DMS53 (cell line): ENCODE data around the gene ZBTB1.
A peak's percentile ranks its signal among the peaks of the same experiment; 100 is the strongest.

Experiments used
- DNase-seq: peaks from one replicate; lab custom pipeline; 2025; lab: John Stamatoyannopoulos, UW

ZBTB1 gene, protein sequence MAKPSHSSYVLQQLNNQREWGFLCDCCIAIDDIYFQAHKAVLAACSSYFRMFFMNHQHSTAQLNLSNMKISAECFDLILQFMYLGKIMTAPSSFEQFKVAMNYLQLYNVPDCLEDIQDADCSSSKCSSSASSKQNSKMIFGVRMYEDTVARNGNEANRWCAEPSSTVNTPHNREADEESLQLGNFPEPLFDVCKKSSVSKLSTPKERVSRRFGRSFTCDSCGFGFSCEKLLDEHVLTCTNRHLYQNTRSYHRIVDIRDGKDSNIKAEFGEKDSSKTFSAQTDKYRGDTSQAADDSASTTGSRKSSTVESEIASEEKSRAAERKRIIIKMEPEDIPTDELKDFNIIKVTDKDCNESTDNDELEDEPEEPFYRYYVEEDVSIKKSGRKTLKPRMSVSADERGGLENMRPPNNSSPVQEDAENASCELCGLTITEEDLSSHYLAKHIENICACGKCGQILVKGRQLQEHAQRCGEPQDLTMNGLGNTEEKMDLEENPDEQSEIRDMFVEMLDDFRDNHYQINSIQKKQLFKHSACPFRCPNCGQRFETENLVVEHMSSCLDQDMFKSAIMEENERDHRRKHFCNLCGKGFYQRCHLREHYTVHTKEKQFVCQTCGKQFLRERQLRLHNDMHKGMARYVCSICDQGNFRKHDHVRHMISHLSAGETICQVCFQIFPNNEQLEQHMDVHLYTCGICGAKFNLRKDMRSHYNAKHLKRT

DNA sequence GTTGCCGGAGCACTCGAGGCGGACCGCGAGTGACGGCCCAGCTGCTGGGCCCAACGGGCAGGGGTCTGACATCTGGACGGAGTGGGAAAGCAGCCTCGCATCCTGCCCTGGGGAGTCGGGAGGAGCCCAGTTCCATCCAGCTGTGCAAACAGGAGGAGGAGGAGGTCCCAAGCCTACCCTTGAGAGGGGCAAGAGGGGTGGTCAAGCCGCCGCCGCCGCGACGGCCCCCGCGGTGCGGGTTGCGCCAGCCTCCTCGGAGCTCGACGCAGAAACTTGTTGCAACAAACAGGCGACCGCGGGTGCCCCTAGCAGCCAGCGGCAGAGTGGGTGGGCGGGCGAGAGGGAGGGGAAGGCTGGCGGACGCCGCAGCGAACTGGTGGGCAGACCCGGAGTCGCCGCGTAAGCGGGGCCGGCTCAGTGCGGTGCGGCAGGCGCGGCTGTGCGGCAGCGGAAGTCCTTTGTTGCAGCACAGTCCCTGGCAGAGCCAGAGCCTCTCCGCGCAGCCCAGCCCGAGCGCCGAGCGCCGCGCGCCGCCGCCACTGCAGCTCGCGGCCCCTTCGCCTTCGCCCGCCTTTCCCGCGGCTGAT lies at the start of gene ZBTB1:
Gene ZBTB1, plus strand, starts transcription at position 461 of the 587 bp plus-strand sequence. CDS start 16,735 bp downstream, outside the sequence.
- peak; percentile 94 for DNase-seq

DNA sequence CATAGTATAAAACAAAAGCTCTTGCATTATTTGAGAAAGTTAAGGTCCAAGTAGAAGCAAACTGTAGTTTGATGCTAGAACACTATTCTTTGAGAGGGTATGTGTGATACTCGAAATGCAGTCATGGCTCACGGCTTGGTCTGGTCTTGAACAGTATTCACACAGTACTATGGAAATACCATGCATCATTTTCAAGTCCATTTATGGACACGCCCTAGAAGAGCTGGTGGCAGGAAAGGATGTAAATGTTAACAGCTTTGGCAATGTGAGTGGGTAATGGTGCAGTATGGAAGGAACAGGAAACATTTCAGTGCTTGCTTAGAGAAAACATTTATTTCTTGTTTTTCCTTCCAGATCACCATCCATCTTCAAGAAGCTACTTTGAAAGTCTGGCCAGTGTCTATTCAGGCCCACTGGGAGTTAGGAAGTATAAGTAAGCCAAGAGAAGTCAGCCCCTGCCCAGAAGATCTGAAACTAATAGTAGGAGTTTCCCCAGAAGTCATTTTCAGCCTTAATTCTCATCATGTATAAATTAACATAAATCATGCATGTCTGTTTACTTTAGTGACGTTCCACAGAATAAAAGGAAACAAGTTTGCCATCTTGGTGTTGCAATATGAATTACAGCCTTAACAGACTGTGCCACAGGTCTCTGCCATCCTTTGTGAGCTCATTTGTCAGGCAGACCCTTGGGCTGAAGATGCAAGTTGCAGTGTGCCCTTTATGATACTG lies 45.0 kb upstream of the ZBTB1 start:
- no peak for DNase-seq

DNA sequence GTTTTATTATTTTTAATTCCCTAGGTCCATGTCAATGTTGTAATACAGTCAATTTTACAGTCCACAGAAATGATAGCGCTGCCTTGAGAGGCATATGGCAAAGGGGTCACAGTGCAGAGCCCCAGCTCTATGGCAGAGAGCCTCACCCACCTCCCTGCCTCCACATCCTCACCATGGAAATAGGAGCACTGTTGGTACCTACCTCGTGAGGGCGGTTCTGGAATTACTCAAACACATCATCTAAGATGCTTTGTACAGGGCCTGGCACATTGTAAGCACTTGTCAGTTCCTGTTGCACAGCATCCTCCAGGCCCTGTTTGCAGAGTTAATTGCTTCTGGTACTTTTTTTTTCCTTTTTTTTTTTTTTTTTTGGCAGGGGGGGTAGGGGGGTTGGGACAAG lies 43.3 kb upstream of the ZBTB1 start:
- no peak for DNase-seq

DNA sequence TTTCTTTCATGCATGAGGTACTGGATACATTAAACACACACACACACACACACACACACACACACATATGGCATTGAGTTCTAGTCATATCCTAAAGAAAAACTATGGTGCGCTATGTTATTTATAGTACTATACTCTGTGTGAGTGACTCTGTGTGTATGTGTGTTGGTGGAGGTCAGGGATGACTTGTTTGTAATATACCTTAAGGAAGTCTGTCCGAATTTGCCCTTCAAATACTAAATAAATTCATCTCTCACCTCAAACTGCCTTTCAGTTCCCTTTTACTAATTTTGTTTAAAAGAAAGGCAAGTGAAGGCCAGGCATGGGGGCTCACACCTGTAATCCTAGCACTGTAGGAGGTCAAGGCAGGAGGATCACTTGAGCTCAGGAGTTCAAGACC lies 41.4 kb upstream of the ZBTB1 start:
- peak; percentile 25 for DNase-seq

DNA sequence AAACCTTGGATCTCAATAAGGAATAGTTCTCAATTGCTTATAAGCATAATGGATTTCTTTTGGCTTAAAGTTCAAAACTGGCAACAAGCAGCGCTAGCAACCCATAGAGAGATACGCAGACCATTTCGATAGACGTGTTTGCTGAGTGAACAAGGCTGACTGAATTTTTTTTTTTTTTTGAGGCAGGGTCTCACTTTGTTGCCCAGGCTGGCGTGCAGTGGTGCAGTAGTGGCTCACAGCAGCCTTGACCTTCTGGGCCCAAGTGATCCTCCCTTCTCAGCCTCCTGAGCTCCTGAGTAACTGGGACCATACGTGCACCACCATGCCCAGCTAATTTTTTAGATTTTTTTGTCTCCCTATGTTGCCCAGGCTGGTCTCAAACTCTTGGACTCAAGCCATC lies 40.7 kb upstream of the ZBTB1 start:
- DNase-seq, result no peak

DNA sequence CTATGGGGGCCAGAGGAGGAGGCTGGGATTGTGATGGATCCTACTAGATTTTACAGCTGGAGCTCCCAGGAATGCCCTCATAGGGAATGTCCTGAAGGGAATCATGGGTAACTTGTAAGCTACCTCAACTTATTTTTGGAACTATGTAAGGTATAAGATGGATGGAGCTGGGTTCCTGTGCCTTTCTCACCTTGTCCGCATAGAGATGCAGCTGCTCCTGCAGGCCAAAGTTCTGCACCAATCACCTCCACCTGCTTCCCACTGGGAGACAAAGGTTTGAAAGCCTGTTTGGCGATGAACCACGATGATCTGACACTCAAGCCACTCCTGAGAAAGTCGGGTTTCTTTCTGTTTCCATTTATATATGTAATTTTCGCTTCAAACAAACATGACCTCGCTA lies 39.9 kb upstream of the ZBTB1 start:
- DNase-seq, result peak; percentile 49

DNA sequence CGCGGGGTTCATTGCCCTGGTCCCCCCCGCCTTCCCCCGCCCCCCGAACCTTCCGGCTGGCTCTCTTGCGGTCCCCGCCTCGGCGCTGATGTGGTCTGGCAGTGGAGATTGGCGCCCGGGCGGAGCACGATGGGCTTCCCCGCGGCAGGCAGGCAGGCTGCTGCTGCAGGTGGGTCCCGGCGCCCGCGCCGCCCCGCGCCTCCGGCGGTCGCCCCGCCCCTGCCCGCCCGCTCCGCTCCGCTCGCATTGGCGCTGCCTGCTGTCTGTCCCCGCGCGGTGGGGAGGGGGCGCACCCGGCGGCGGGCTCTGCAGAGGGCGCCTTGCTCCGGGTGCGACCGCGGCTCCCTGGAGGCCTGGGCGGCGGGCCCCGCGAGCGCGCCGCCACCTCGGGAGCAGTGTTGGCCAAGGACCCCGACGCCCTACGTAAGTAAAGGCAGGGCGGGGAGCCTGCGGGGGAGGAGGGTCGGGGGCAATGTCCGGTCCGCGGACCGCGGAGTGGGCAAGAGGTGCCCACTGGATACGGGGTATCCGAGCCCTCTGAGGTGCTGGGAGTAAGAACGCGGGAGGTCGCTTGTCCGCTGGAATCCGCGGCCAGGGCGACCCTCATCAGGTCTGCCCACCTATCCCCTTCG lies 39.3 kb upstream of the ZBTB1 start, which contains the start of gene AKAP5:
Gene AKAP5, plus strand, starts transcription at position 309 of the 632 bp plus-strand sequence. CDS start 2,896 bp downstream, outside the sequence.
- peak; percentile 65 for DNase-seq

DNA sequence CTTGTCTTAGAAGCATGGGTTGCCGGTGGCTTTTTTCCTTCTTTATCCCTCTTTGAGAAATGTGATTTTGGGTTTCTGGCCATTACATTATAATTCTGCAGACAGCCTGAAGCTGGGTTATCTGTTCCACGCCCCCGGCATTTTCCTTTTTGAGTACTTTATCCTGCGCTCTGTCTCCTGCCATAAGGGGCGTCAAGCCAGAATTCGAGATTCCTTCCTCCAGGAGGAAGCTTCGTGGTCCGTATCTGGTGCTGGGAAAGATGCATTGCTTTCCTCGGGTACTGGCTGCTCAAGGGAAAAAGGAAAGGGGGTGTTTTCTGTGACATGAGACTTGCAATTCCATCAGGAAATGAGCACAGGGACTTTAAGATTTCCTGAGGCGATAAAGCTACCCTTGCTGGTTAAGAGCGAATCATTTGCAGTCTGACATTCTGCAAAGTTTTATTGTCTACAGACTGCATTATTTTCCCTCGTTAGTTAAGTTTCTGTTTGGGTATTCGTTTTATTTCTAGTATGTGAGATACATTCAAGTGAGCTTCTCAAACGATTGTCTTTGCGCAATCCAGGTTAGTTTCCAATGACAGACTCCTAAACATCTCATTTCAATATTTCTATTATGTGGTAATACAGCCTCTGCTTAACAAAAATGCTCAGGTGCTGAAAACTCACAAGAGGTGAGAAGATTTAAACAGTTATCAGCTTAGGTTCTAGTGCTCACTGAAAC lies 38.6 kb upstream of the ZBTB1 start:
- peak; percentile 25 for DNase-seq

DNA sequence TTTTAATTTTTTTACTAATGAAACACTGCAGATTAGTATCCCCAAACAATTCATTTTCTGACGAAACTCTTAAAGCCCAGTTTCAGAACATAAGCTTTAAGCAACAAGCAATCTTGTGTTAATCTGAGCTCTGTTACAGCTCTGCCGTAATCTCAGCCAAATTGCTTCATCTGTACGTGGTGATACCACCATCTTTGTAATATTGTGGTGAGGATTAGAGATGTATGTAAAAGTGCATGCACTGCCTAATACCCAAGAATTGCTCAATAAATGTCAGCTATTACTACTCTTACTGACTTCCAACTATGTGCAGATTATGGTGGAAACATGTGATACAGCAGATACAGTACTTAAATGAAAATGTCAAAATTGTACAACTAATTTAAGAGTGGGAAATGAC lies 37.5 kb upstream of the ZBTB1 start:
- no peak for DNase-seq

DNA sequence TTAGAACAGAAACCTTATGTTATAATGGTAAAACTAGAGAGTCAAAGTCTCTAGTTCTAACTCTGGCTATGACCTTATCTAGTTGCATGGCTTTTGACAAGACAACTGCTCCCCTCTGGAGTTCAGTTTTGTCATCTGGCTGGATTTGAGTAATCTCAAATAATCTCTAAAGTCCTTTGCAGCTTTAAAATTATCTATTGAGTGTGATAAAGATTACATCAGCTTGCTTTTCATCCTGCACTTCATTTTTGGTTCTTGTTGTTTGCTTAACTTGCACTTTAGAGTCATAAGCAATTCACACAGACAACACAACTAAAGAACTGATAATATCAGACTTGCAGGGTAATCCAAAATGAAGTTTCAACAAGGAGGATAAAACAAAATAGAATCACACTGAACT lies 37.0 kb upstream of the ZBTB1 start:
- DNase-seq, result no peak

DNA sequence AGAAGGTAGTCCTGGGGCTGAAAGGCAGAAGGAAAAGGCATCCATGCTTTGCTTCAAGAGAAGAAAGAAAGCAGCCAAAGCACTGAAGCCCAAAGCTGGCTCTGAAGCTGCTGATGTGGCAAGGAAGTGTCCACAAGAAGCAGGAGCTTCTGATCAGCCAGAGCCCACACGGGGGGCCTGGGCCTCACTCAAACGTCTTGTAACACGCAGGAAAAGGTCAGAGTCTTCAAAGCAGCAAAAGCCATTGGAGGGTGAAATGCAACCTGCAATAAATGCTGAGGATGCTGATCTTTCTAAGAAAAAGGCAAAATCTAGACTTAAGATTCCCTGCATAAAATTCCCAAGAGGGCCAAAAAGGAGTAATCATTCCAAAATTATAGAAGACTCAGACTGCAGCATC lies 36.1 kb upstream of the ZBTB1 start:
- DNase-seq, result no peak

DNA sequence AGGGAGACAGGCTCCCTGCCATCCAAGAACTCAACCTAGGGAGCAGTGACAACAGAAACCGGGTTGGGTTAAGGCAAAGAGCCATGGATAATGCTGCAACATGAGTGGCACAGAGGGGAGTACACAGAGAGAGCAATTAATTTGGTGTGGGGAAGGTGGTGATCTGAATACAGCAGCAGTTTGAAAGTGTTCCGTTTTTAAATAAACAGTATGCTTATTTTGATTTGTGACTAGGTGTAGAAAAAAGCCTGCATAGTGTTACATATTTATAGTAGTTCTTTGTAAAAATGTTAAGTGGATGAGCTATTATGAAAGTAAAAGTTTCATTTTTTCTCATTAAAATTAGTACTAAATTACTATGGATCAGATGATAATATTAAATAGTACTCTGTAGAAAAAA lies 30.5 kb upstream of the ZBTB1 start:
- no peak for DNase-seq

DNA sequence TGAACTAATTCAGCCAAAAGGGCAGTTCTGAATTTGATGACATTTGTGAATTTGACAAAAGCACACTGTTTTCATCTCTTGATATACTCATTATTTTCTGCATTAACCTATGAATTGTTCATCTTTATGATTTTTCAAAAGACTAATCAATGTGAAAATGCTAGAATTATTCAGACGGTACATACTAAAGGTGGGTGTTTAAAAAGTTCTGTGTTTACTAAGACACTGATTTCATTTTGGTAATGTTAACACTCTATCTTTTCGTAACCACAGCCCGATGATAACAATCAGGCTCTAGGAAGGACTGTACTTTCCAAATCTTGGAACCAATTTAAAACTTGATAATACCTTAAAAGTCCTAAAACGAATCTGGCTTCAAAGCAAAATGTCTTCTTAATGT lies 29.9 kb upstream of the ZBTB1 start:
- DNase-seq, result no peak

DNA sequence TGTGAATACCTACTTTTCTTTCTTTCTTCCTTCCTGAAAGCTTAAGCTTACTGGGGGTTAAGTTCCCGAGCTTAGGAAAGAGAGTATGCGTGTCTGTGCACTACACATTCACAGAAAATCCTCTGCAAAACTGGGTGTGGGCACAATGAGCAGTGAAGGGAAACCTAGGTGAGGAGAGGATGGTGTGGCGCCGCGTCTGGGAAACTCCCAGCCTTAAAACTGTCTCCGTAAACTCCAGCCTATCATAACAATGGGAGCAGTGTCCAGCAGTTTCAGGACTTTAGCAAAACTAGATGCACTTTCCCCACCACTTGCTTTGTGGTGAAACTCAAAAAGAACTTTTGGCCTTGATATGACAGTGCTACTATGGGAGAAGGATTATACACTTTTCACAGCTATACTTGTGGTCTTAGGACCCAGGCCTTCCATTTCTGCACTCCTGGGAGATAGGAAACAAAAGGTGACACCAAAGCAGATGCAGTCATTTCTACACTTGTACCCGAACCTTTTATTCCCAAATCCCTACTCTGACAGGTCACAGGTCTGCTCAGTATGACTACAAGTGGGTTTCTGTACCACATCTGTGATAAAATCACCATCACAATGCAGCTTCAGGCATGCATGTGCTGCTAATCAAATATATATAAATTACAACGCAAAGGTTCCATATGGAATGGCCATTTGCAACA lies 28.8 kb upstream of the ZBTB1 start:
- no peak for DNase-seq

DNA sequence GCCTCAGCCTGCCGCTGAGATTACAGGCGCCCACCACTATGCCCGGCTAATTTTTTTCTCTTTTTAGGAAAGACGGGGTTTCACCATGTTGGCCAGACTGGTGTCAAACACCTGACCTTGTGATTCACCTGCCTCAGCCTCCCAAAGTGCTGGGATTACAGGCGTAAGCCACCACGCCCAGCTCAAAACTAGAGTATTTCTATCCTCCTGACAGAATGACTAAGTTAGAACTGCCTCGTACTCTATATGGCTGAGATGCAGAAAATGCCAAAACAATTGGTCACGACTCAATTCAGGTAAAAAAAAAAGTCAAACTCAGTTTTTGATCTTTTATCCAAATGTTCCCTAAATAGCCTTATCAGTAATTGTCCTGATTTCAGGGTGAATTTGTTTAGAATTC lies 28.1 kb upstream of the ZBTB1 start:
- no peak for DNase-seq

DNA sequence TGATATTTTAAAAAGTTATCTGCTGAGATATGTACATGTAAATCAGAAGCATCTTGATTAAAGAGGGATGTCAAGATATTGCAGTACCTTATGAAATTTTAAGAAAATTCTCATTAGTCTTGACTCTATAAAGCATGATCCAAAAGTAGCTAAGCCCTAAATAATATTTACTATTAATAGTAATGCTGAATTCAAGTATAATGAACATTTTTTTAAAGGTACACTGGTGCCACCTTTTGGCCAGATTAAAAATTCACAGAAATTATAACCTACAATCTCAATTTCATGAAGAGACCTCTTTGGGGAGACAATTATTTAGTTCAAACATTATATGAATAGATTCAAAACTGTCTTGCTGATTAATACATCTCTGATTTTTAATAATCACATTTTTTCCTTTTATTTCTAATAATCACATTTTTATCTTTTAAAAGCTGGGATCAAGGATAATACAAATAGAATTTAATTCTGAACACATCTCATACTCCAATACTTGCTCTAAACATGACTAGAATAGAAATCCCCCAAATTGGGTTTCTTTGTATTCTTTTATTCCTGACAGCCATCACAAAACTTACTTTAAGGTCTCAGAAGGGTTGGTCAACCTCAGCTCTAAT lies 25.8 kb upstream of the ZBTB1 start:
- peak; percentile 39 for DNase-seq

DNA sequence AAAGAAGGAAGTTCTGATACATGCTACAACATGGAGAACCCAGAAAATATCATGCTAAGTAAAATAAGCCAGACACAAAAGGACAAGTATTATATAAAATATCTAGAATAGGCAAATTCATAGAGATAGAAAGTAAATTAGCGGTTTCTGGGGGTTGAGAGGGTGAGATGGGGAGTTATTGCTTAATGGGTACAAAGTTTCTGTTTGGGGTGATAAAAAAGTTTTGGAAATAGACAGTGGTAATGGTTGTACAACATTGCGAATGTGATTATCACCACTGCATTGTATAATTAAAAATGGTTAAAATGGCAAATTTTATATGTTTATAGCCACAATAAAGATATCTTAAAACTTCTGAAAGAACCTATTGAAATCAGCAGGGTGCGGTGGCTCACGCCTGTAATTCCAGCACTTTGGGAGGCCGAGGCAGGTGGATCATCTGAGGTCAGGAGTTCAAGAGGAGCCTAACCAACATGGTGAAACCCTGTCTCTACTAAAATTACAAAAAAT lies 15.9 kb upstream of the ZBTB1 start:
- DNase-seq, result no peak

DNA sequence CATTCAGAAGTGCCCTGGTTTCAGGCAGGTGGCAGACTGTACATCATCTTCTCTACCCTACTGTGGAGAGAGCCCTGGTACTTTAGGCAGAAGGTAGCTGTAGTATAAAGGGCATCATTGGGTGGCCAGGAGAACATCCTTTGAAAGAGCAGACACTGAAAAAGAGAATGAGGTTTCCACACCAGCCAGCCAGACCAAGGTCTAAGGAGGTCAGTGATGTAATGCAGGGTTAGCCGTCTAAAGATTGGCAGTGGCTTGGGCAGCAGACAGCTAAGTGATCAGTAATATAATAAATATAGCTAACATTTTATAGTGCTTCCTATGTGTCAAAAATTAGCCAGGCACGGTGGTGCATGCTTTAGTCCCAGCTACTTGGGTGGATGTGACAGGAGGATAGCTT lies 12.9 kb upstream of the ZBTB1 start:
- no peak for DNase-seq

DNA sequence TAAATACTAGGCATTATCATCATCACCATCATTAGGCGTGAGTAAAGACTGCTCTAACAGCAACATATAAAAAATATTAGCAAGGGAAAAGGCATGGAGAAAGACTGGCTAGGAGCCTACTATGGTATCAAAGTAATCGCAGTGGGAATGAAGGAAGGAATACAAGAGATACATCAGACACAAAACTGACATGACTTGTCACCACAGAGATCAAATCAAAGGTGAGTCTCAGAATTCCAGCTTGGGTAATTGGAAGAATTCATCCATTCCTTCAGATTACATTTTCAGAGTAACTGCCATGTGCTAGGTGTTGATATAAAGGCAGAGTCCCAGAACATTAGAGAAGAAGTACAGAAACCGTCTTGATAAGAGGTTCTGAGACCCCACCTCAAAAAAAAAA lies 11.1 kb upstream of the ZBTB1 start:
- DNase-seq, result no peak

DNA sequence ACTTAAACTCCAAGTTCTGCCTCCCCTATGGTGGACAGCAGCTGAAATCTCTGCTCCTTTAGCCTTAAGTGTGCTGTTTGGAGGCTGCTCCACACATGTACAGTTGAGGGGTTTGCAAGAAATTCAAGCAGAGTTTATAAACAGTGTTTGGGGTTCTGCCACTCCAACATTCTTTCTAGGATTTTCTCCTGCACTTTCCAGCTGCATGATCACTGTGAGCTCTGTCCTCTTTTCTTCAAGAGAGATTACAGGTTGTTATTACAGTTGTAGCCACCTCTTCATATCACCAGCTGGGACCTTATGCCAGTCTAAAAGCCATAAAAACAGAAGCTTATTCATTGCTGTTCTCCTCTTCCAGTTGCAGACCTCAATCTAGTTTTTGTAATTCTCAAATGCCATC lies 9.3 kb upstream of the ZBTB1 start:
- no peak for DNase-seq
